ENCODE measurements around the gene FGF2.
A peak's percentile ranks its signal among the peaks of the same experiment; 100 is the strongest.
"Not testable (repeated sequence)": the region's sequence is repeated elsewhere in the genome, so short reads cannot be mapped to it uniquely, and the experiment has no call there.

Gene FGF2

DNA sequence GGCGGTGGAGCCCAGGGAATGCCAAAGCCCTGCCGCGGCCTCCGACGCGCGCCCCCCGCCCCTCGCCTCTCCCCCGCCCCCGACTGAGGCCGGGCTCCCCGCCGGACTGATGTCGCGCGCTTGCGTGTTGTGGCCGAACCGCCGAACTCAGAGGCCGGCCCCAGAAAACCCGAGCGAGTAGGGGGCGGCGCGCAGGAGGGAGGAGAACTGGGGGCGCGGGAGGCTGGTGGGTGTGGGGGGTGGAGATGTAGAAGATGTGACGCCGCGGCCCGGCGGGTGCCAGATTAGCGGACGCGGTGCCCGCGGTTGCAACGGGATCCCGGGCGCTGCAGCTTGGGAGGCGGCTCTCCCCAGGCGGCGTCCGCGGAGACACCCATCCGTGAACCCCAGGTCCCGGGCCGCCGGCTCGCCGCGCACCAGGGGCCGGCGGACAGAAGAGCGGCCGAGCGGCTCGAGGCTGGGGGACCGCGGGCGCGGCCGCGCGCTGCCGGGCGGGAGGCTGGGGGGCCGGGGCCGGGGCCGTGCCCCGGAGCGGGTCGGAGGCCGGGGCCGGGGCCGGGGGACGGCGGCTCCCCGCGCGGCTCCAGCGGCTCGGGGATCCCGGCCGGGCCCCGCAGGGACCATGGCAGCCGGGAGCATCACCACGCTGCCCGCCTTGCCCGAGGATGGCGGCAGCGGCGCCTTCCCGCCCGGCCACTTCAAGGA is at the start of gene FGF2:
TSS of gene FGF2 (plus strand) at position 279 of the 705 bp plus-strand sequence. CDS start at position 623, 344 bp downstream.
- DNase-seq = peak; percentile 21 to 83 (median 64)
- intact Hi-C loops (cut with DNase I) = no loop called here

DNA sequence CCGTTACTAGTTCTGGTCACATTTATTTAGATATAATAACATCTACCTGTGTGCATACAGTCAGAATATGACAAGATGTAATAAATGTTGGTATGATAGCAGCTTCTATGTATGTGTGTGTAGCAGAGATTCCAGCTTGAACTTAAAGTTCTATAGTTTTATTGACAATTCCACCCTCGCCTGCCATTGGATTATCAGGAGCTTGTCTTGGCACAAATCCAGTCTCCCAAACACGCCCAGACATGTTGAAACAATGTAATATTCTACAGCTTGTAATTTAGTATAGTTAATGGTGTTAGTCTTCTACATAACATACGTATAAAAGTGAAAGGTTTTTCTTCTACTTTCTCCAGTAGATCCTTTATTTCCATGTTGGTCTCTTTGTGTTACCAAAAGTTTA is 49.7 kb upstream of the FGF2 start:
- no peak for DNase-seq
- intact Hi-C loops (cut with DNase I) = no loop called here

DNA sequence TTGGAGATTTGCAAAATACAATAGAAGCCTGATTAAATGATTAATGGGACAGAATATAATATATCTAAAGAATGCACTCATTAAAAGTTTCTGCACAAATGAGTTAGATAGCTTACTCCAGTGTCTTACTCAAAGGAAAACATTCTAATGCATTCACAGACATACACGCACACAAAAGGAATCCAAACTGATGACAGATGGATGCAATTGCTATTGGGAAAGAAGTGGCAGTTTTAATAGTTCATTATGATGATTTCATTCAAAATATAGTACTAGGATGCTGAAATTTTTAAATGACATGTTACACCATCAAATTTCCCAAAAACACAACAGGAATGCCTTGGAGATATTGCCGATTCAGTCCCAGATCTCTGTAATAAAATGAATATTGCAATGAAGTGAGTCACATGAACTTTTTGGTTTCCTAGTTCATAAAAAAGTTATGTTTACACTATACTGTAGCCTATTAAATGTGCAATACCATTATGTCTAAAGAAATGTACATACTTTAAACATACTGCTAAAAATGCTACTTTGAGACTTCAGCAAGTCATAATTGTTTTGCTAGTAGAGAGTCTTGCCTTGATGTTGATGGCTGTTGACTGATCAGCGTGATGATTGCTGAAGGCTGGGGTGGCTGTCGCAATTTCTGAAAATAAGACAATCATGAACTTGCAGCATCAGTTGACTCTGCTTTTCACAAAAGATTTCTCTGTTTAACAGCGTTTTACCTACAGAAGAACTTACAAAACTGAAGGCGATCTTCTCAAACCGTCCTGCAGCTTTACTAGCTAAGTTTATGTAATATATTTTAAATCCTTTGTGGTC is 48.6 kb upstream of the FGF2 start:
- intact Hi-C loops (cut with DNase I) = no loop called here

DNA sequence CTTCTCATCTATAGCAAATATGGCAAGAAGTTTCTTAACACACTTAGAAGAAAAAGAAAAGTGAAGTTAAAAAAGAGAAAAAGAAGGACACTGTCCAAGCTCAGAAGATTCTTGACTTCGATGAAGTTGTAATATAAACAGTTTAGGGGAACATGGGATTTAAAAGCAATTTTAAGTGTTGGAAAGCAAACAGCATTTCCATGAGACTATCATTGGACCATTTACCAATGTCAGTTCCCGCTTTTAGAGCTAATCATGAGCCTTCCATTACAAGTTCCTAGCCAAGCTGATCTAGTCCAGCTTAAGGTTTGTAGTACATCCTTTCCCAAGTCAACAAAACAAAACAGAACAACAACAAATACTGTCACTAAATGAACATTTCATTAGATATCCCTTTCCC is 45.1 kb upstream of the FGF2 start:
- intact Hi-C loops (cut with DNase I) = no loop called here
- no peak for DNase-seq

More for the DNA sequence above, 48.6 kb upstream of the FGF2 start:
- DNase-seq = no peak

DNA sequence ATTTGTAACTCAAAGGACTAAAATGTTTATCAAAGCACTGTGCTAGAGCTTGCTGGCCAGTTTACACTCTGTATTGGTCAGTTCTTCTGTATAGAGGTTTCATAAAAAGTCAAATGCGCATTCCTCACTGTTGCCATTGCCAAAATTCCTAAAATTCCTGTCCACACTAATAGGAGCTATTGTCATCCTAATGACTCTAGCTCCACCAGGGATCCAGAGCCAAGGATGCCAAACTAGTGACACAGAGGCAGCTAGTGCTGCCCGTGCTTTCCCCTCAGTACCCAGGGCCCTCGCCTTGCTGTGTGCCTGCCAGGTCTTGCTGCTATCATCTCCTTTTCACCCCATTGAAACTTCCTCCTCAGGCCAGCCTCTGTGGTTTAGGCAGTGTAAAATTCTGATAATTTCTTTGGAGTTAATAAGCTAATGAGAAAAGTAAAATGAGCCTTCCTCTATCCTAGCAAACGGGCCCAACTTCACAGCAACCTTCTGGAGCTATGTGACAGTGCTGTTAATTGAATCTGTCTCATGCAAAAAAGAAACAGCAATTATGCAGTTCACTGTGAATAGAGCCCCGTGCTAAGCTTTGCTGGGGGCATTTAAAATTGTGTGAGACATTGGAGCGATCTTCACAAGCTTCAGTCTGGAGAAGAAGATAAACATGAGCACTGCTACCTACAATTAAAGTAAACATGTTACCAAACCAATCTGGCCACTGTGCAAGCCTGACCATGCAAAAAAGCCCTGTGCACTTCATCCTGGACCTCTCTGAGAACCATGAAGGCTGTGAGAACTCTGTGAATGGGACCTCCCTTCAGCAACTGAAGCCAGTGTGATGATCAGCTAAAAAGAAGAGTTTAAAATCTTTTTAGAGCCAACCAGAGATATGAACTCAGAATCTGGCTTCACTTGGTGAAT is 43.1 kb upstream of the FGF2 start:
- intact Hi-C loops (cut with DNase I) = no loop called here
- peak in 6 of 42 donors; percentile 10 to 57 (median 16) for DNase-seq

DNA sequence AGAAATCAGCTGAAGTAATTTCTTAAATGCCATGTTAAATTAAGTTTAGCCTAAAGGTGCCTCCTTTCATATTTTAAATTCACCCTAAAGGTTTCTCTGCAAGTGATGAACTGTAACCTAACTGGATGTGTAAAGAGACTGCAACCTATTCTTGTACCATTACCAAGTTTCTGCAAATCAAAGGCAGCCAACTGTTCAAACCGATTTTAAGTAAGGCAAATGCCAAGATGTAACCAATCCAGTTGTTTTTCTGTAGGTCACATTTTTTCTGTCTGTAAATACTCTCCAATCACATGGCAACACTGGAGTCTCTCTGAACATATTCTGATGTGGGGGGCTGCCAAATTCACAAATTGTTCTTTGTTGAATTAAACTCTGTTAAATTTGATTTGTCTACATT is 42.4 kb upstream of the FGF2 start:
- no peak for DNase-seq
- intact Hi-C loops (cut with DNase I) = no loop called here

DNA sequence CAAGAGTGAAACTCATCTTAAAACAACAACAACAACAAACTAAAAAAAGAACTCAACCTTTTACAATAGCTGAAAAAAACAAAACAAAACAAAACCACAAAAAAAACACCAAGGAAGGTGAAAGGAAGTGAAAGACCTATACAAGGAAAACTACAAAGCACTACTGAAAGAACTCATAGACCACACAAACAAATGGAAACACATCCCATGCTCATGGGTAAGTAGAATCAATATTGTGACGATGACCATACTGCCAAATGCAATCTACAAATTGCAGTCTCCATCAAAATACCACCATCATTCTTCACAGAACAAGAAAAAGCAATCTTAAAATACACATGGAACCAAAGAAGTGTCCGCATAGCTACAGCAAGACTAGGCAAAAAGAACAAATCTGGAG is 41.5 kb upstream of the FGF2 start:
- no peak for DNase-seq

DNA sequence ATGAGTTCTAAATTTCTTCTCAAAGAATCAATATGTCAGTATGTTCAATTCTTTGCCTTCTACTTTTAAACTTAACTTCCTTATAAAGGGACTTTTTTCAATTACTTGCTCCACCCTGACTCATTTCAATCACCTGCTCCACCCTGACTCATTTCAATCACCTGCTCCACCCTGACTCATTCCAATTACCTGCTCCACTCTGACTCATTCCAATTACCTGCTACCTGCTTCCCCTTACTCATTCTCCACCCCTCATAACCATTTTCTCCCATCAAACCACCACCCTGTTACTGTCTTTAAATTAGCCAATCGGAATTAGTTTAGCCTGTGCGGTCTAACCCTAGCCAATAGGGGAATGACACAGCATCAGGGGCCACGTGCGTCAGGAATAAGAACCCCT is 40.3 kb upstream of the FGF2 start:
- DNase-seq; intact Hi-C loops (cut with DNase I): not testable (repeated sequence)

More for the DNA sequence above, 41.5 kb upstream of the FGF2 start:
- intact Hi-C loops (cut with DNase I) = no loop called here

DNA sequence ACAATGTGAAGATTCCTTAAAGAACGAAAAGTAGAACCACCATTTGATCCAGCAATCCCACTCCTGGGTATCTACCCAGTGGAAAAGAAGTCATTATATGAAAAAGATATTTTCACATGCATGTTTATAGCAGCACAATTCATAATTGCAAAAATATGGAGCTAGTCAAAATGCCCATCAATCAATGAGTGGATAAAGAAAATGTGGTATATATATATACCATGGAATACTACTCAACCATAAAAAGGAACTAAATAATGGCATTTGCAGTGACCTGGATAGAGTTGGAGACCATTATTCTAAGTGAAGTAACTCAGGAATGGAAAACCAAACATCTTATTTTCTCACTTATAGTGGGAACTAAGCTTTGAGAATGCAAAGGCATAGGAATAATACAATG is 39.7 kb upstream of the FGF2 start:
- DNase-seq; intact Hi-C loops (cut with DNase I): not testable (repeated sequence)

DNA sequence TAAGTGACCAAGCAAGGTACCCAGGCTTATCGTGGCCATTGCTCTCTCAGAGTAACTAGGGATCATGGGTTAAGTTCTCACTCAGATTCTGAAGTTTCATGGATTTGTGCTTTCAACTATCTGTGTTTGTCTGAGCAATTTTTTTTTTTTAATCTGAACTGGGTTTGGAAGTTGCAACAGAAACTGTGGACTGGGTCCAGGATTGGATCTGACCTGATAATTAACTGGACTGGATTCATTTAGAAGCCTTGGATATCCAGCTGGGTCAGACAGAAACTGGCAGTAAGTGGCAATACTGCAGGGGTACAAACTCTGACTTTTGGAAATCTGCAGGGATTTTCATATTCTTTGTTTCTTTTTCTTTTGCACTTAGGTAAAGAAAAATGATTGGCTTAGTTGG is 38.7 kb upstream of the FGF2 start:
- intact Hi-C loops (cut with DNase I) = no loop called here
- DNase-seq = no peak

DNA sequence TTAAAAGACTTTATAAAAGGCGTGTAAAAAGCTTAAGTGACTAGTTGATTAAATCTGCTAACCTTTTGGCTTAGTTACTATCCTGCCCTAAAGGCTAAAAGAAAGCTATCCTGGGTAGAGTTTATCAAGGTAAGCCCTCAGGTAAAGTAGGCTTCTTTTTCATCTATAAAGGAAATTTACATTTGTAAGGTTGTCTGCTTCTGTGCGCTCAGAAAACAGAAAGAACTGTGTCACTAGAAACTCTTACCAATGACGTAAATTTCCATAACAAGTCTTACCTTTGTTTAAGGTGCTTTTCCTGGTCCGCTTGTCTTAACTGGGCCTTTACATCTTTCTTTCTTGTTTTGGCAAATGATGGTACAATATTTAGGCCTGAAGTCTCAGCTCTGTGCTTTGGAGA is 37.7 kb upstream of the FGF2 start:
- no peak for DNase-seq
- intact Hi-C loops (cut with DNase I) = no loop called here

DNA sequence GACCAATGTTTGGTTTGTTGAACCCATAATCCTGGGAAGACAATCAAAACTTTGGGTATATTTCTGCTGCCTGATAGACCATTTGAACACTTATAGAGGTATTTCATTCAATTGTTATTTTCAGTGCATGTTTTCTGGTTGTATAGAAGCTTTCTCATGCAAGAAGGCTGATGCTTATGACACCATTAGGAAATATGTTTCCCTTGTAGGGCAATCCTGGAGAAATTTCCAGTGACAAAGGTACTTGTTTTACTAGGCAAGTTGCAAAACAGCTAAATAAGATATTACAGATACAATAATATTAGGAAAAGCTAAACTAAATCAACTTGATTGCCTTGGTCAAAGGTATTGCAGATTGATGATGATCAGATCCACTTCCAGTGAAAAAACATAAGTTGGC is 32.8 kb upstream of the FGF2 start:
- DNase-seq = no peak
- intact Hi-C loops (cut with DNase I) = no loop called here

DNA sequence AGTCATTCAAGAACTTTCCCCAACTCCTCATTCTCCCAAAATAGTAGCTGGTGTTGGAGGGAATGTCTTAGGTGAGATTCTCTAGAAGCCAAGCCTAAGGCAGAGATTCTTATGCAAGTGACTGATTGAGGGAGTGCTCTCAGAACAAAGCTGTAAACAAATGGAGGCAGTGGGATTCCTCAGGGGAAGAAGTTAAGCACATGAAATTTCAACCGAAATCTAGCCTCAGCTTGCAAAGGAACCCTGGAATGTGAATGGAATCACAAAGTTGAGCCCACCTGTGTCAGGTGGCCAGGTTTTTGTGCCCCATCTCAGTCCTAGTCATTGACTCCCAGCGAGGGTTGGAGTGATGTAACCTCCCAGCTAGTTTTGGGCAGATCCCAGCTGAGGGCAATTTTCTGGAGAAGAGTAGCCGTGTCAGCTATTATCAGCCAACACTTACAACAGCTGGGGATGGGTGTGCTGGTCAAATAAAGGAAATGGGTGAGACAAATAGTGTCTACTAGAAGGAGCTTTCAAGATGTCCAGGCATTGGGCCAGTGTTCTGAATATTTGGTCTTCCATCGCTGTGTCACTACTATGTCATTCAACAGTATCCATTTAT is 29.7 kb upstream of the FGF2 start:
- no peak for DNase-seq
- intact Hi-C loops (cut with DNase I) = no loop called here

DNA sequence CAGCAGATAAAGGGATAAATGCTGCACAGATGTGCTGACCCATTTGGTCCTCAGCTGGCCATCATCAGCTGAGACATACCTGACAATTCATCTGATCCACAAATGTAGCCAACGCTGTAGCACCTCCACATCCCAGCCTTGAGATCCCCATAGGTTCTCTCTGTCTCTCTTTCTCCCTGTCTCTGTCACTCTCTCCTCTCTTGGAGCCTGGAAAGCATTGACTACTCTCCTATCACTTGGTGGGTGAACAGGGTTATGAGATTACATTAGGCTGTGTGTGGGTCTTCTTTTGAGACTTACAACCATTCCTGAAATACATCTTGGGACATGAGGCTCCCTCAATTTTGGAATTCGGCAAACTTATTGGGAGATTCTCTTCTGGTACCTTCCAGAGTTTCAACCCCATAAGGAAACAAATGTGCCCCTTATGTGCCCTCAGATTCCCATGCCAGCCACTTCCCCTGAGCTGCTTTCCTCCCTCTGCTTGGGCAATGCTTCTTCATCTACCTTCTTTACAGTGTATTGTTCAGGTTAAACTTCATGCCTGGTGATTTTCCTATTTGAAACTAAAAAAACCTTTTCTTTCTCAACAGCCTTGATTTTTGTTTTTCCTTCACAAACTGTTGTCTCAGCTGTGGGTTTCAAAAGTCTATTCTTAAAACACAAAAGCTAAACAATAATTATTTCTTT is 29.1 kb upstream of the FGF2 start:
- intact Hi-C loops (cut with DNase I) = no loop called here
- no peak for DNase-seq

DNA sequence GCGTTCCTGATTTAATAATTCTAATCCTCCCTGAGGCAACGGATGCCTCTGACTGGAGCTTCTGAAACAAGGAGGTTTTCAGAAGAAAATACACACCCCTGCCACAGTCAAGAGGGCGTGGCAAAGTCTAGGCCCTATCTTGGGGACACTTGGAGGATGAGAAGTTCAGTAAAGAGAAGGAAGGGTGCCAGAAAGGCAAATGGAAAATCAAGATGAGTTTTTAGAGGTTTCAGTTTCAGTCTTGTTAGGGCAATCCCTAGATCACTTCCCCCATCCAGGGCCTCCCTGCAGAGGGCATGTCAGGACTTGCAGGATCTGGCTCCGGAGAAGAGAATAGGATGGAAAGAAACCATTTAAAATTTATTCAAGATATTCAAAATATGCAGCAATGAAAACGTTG is 28.5 kb upstream of the FGF2 start:
- intact Hi-C loops (cut with DNase I) = no loop called here

DNA sequence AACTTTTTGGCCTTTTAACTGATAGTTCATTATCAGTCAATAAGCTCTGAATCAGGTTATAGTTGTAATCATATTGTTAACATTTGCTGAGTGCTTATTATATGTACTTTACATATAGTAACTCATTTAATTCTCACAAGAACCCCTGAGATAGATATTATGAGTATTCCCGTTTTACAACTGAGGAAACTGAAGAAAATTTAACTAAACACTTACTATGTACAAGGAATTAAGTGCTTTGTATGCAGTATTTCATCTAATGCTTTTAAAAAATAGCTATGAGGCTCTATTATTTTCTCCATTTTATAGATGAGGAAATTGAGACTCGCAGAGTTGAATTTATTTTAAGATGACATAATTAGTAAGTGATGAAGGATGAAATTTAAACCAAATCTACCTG is 27.7 kb upstream of the FGF2 start:
- intact Hi-C loops (cut with DNase I) = no loop called here
- DNase-seq = no peak

More for the DNA sequence above, 28.5 kb upstream of the FGF2 start:
- DNase-seq = peak in 10 of 42 donors; percentile 10 to 65 (median 18)

DNA sequence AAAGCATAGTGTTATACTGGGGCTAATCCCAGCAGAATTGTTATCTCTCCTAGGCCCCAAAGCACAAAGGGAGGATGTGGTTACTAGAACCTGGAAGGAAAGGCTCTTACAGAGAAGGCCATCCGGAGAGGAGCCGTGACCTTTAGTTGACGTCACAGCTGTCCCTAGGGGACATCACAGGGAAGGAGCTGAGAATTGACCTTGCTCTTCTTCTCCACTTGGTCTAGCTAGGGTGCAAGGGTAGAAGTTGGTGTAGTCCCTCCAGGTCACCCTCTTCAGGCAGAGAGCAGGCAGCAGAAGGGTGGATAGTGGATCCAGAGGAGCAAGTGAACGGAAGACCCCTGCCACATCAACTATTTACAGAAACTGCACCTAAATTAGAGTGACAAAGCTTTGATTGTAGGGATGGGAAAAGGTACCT is 22.8 kb upstream of the FGF2 start:
- intact Hi-C loops (cut with DNase I) = no loop called here
- no peak for DNase-seq

DNA sequence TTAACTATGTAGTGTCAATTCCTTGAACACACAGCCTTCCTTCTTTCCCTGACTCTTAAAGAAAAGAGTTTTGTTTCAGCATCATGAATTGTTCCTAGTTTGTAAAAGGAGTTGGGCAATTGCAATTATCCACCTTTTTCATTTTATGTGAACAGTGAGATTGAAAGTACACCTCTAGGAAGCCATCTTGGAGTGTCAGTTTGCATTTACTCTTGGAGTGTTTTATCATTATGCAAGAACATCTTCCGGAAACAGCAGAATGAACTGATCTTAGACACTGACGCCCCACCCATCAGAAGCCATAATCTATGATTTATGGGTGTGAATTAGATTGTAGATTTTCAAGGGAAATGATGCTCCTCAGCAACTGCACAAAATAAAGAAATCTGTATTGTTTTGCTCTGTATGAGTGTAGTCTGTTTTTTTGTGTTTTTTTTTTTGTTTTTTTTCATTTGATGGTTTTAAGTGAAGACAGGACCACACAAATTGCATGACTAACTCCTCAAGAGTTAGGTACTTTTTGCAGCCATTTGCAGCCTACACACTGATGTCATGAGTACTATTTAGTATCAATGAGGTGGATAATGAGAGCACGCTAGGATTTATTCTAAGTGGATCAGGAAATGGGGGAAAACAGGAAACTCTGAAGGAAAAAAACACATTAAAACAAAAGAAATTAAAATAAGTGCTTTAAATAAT is 19.5 kb upstream of the FGF2 start:
- intact Hi-C loops (cut with DNase I) = no loop called here
- no peak for DNase-seq
